Measurements from ENCODE around the gene TTC12. TPM values are rescaled to one million over a fixed set of nuclear protein-coding genes. Genes with fewer than 3 reads are reported as not detected.

The TTC12 gene
- total and polyA plus RNA-seq, 2 of the 8 experiments (the other 6 are each of a cell fraction or from before 2014, with no cell fraction given): 4.7 to 9.0 TPM

DNA sequence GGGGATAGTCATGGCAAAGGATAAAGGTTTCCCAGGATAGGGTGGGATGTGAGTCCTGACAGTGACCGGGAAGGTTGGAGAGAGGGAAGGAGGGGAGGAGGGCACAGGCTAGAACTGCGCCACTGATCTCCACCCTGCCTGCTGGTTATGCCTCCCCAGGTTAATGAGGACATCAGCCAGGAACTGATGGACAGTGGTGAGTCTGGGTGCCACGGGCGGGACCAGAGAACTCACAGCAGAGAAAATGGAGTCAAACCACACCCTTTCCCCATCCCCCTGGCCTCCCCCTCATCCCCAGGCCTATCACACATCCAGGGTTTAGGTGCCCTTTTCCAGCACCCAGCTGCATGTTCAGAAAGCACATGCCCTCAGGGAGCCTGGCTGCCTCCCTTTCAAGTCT, 83.4 kb downstream of the TTC12 start:
- Histone ChIP-seq H2BK15ac (ENCODE audit: low read length) (no peak overlapping the region), H3K79me2 (ENCODE audit: control insufficient read depth in 1 of 2, insufficient read depth in 2 of 2, low read length in 2 of 2) (no peaks in the 10 kb centered on the region), H3K4me3 (ENCODE audit: extremely low read depth in 1 of 4, insufficient read depth in 2 of 4, low read depth in 3 of 4, low read length in 4 of 4) (no peak overlapping the region), H2BK20ac (ENCODE audit: low read length) (no peak overlapping the region), H3K23ac (ENCODE audit: insufficient read length) (no peak overlapping the region), H3K14ac (ENCODE audit: insufficient read length) (no peak overlapping the region), H4K91ac (replicated peaks; ENCODE audit: insufficient read length, low read length) (no peak overlapping the region), H3K18ac (ENCODE audit: extremely low read depth, low read length) (no peak overlapping the region), H3K36me3 (ENCODE audit: control insufficient read depth in 2 of 4, insufficient read depth in 4 of 4, low read length in 3 of 4) (no peaks in the 10 kb centered on the region), H3K27ac (ENCODE audit: low read depth, low read length) (no peak overlapping the region), H3K23me2 (ENCODE audit: low read depth, low read length) (no peaks in the 10 kb centered on the region), H3K79me1 (ENCODE audit: low read depth, low read length) (no peaks in the 10 kb centered on the region), H2AK5ac (ENCODE audit: low read depth, low read length) (no peak overlapping the region), H3K27me3 (replicated peaks in 1 of 4; ENCODE audit: control insufficient read depth in 3 of 4, extremely low read depth in 1 of 4, insufficient read depth in 3 of 4, low read length in 3 of 4) (no peaks in the 10 kb centered on the region), H2BK5ac (ENCODE audit: low read depth, low read length) (no peak overlapping the region), H3K4ac (replicated peaks; ENCODE audit: insufficient read length, low read depth, low read length) (no peak overlapping the region), H2AFZ (ENCODE audit: low read length) (no peak overlapping the region), H3K4me2 (ENCODE audit: insufficient read depth in 1 of 2, low read depth in 2 of 2, low read length in 2 of 2) (no peak overlapping the region), H3K4me1 (replicated peaks in 1 of 4; ENCODE audit: control insufficient read depth in 3 of 4, insufficient read depth in 4 of 4, low read length in 3 of 4) (no peaks in the 10 kb centered on the region), H3K56ac (replicated peaks; ENCODE audit: insufficient read length, low read depth, low read length) (no peak overlapping the region), H2BK12ac (ENCODE audit: low read depth, low read length) (no peak overlapping the region; the same call in 1 of the 2 replicates), H4K20me1 (replicated peaks in 1 of 2; ENCODE audit: control insufficient read depth in 1 of 2, insufficient read depth in 2 of 2, low read length in 2 of 2) (no peaks in the 10 kb centered on the region), H4K5ac (ENCODE audit: insufficient read length, low read depth, low read length) (no peak overlapping the region), H3K9ac (replicated peaks in 1 of 4; ENCODE audit: extremely low read depth in 1 of 4, low read depth in 3 of 4, low read length in 3 of 4) (no peak overlapping the region), H2BK120ac (replicated peaks; ENCODE audit: low read depth, low read length) (no peak overlapping the region), H3K9me3 (ENCODE audit: insufficient read depth in 2 of 2, low read depth in 1 of 2, low read length in 1 of 2) (no peaks in the 10 kb centered on the region), H4K8ac (ENCODE audit: extremely low read depth, insufficient read depth, low read length) (no peak overlapping the region)
- DNase-seq (ENCODE audit: low read depth in 1 of 2, low spot score in 2 of 2) (no peak), FAIRE-seq (no peak)
- TF ChIP-seq CHD1 (IDR thresholded peaks at IDR 0.05; ENCODE audit: low read depth, low read length) (no peak), HDAC2 (IDR thresholded peaks at IDR 0.05; ENCODE audit: borderline replicate concordance in 1 of 2, low read depth in 2 of 2, low read length in 2 of 2) (no peak), HDAC6 (IDR thresholded peaks at IDR 0.05; ENCODE audit: low read depth, low read length) (no peak), ASH2L (IDR thresholded peaks at IDR 0.05; ENCODE audit: low read length) (no peak), TCF12 (IDR thresholded peaks at IDR 0.05; ENCODE audit: low read depth, low read length) (no peak), RXRA (IDR thresholded peaks at IDR 0.05; ENCODE audit: insufficient read depth, low read depth, low read length) (no peak), KDM5A (IDR thresholded peaks at IDR 0.05; ENCODE audit: low read length) (no peak), POU5F1 (IDR thresholded peaks at IDR 0.05; ENCODE audit: low read depth, low read length) (no peak), BACH1 (IDR thresholded peaks at IDR 0.05; ENCODE audit: low read length) (no peak), CBX5 (IDR thresholded peaks at IDR 0.05; ENCODE audit: low read depth, low read length) (no peak), JUN (IDR thresholded peaks at IDR 0.05; ENCODE audit: low read depth, low read length) (no peak), TEAD4 (IDR thresholded peaks at IDR 0.05; ENCODE audit: low read depth, low read length) (no peak), GTF2F1 (IDR thresholded peaks at IDR 0.05; ENCODE audit: borderline replicate concordance, low read depth, low read length) (no peak), EGR1 (IDR thresholded peaks at IDR 0.05; ENCODE audit: borderline replicate concordance, low read depth, low read length) (no peak)
- CTCF ChIA-PET (ENCODE audit: partially characterized antibody): interaction anchor here (0.7 to 3.4 kb wide), 4 partner anchors 9 to 407 kb away, joined by 3 to 10 read pairs (median 6); partner anchors contain the start of gene ANKK1
- 89% methylated on average over 4 of the region's 4 CpGs; no CpG with 5 or more reads in 1 of the 2 experiments for WGBS, 2 experiments (ENCODE audit: extremely low coverage in 1 of 2, insufficient coverage in 1 of 2, insufficient read length in 1 of 2, insufficient replicate concordance in 2 of 2, low coverage in 1 of 2, low lambda C conversion rate in 2 of 2, missing lambda C conversion rate in 1 of 2)
- POLR2A ChIA-PET (ENCODE audit: partially characterized antibody): no interaction called here
